Measurements from ENCODE around the gene ZNF462.
"Not testable (repeated sequence)": the region's sequence is repeated elsewhere in the genome, so short reads cannot be mapped to it uniquely, and the experiment has no call there.

The ZNF462 gene

DNA sequence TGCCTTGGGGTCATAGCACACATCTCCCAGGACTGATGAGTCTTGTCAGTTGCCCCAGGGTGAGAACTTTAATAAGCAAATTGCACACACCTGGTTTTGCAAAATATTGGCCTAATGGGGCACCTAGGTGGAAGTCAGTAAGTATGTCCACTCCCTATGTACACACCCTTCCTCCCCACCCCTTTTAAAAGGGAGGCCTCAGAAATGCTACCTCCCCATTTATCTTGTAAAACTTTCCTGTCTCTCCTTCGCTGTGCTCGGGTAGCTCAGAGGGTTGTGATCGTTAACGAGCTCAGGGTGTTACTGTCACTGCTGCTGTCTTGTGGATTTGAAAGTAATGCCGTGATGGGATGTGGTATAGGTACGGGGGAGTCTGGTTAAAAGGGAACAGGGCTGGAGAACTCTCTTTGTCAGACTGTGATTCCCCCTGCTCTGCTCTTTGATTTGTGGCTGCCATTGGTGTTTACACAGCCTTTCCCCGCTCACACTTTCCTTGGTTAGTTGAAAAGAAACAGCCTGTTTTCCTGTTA lies 26.2 kb downstream of the ZNF462 start:
- no peak for DNase-seq

DNA sequence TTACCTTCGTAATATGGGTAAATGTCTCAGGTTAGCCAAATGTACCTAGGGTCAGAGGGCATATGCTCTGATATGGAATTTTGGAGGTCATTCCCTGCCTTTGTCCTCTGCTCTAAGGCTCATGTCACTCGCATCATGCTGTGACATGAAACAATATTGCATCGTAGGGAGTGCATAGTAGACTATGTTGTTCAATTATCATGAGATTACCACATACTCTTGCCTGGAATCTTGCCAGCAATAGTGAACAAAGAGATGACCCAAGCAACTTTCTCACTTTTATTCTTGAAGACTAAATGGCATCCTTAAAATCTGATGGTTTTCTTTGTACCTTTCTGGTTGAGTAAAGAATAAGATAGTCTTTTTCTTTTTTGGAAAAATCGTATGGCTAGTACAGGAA lies 27.6 kb downstream of the ZNF462 start:
- no peak for DNase-seq

DNA sequence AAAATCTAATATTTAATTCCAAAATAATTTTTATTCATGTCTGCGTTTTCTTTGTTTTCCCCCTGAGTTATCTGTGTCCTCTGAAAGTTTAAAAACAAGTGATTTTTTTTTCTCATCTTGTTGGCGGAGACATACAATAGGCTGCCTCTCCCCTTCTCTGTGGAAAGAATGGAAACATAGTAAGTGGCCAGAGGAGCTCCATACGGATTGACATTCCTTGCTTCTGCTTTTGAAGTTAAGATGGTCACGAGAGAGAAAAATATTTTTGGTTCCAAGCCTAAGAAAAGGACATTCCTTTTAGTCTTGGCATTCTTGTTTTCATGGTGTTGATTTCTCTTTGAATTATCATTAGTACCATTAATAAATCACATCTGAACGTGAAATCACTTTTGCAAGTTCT lies 28.3 kb downstream of the ZNF462 start:
- no peak for DNase-seq

DNA sequence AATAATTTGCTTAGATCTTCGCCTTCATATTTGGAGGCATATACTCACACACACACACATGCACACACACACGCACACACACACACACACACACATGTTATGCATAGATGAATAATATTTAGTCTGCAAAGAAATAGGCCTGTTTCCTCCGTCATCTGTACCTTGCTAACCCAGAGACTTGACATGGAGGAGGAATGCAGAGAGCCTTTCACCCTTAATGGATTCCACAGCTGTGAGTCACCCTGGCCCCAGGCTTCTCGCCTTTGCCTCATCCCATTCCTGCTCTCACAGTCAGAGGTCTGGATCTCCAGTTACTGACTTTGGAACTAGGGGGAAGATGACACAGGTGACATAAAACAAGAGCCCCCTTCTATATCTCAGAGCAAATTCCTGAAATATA lies 29.7 kb downstream of the ZNF462 start:
- no peak for DNase-seq

DNA sequence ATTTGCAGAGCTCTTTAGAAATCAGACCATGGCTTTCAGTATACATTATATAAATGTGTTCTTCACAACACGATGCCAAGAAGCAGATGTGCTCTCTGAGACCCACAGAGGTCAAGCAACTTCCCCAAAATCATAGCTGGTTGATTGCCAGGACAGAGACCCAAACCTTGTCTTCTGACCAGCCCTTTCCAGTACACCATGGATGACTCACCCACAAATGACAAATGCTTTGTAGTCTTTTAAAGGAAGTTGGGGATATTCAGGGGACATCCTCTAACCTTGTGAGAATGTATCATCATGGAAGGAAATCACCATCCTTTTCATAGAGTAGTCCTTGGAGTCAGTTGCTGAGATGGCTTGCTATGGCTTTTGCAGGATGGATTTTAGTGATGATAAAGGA lies 30.1 kb downstream of the ZNF462 start:
- DNase-seq: no peak

DNA sequence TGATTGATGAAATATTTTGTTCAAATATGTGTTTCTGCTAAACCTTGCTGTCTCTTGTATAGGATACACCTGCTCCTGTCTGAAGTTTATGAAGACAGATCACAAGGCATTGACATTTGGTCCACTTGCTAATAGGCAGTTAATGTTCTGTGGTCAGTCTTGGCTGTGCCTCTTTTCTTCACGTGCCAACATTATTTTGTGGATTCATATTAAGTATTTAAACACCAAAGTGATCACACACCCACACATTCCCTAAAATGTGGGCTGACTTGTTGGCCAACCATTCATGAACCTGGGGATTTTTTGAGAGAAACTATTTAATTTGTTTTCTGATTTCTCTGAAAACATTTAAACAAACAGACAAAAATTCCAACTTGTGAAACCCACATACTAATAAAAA lies 33.7 kb downstream of the ZNF462 start:
- no peak for DNase-seq

DNA sequence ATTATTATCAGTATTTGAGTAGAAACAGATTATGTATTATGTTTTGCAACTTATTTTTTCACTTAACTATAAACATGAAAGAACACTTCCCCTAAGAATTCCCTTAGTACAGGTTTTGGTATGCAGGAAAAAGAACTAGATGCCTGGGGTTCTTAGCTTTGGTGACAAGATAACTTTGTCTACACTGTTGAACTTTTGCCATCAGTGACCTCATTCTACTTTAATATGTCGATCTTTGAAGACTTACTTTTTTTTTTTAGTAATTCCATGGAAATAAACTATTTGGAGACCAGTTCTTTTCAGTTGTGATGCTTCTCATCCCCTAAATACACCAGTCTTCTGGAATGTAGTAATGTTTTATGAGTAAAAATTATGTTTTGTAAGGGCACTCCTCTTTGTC lies 34.3 kb downstream of the ZNF462 start:
- DNase-seq: no peak

DNA sequence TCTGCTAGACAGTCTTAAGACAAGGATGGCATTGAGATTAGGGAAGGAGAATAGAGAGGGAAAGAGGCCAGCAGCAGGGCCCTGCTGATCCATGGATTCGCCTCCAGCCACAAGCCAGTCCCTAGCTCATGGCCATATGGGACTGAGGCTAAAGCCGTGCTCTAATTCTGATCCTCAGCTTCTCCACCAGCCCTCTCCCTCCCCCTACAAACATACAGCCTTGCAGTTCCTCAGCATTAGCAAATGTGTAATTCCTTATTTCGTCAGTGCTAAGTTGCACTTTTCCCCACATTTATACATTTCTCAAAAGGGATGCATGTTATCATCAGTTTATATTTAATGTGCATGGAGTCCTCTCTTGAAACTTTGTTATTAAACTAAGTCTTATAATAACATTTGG lies 34.8 kb downstream of the ZNF462 start:
- DNase-seq: no peak

DNA sequence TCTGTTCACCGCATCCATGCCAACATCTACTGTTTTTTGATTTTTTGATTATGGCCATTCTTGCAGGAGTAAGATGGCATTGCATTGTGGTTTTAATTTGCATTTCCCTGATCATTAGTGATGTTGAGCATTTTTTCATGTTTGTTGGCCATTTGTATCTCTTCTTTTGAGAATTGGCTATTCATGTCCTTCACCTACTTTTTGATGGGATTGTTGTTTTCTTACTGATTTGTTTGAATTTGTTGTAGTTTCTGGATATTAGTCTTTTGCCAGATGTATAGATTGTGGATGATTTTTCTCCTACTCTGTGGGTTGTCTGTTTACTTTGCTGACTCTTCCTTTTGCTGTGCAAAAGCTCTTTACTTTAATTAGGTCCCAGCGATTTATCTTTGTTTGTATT lies 37.6 kb downstream of the ZNF462 start:
- DNase-seq: not testable (repeated sequence)

DNA sequence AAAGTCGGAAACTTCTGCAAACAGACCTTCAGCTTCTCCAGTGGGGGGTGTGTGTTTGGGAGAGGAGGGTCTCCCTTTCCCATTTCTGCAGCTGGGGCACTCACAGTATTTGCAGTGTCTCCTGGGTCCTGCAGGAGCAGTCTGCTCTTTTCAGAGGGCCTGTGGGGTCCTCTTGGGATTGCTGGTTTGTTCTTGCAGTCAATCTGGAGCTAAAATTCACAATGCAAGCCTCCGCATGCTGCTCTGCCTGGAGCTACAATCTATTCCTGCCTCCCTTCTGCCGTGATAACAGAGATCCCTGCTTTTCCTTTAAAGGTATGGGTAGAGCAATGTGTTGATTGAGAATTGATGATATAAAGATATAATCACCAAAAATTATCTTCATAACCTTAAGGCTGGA lies 43.2 kb downstream of the ZNF462 start:
- no peak for DNase-seq

DNA sequence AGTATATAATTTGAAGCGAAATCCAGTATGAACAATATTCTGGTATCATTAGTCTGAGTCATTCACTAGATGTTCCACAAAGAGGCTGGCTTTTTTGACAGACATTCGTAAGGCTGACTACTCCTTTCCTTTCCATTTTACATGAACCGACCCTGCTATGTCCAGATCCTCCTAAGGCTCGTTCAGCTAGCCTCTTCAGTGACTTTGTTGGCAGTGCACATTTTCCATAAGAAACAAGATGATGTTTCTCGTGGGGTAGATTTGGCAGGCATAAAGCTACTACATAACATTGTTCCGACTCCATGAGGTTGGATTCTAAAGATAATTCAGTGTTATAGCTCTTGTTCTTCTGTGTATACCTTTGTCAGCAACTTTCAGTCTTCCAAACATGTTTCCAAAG lies 49.0 kb downstream of the ZNF462 start:
- DNase-seq: no peak

DNA sequence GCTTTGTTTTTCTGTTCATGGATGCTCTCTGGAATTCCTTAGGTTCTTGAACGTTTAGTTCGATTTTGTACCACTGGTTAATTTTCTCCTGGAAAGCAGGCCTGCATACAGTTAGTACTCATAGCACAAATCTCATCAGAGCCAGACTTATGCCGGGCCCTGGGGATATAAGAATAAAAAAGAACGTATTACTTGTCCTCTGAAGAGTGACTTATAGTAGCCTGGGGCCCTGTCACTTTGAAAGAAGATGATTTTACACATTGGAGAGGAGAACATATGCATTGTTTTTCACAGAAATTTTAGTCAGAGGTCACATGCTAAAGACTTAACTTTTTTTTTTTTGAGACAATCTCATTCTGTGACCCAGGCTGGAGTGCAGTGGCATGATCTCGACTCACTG lies 50.3 kb downstream of the ZNF462 start:
- DNase-seq: no peak

DNA sequence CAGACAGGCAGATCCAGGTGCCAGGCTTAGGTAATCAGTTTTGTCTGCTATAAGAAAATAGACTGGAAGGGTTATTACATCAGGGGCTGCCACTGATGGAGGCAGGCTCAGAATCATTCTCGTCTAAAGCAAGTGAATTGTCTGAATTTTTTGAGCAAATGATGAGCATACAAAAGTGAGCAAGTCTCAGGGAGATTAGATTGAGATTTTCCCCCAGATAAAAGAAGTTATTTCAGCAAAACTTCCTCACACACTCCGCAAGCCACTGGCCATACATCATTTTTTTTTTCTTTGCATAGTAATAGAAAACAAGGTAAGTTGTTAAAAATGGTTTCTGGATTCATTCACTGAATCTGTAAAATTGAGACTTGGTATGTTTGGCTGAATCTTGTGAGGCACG lies 52.9 kb downstream of the ZNF462 start:
- DNase-seq: no peak

DNA sequence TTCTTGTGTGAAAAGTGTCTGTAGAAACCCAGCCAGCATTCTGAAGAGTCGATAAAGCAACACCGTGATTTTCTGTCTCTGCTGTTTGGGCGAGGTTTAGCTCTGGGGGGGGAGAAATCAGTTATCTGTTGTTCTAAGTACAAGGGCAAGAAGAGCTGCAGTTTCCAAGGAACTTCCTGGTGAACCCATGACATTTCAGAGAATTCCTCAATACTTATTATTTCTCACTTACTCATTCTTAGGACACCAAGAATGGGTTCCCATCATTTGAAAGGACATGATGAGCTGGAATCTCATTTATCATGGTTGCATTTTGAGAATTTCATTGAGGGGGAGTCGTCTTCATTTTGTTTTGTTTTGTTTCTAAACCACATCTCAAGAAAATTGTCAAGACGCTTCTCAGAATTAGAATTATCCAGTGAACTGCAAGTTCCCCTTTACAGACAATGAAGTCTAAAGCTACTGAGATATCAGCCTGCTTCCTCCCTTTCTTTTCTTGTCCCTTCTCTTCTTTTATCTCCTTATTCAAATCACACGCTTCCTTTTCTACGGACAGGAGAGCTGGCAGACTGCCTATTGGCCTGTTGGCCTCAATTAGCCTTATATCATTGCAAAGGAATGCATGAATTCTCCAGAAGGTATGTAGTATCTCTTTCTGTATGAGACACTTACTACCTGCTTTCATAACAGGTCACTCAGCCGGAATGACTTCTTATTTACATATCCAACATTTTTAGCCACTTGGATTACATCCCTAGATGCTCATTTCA lies 53.7 kb downstream of the ZNF462 start:
- DNase-seq: no peak

DNA sequence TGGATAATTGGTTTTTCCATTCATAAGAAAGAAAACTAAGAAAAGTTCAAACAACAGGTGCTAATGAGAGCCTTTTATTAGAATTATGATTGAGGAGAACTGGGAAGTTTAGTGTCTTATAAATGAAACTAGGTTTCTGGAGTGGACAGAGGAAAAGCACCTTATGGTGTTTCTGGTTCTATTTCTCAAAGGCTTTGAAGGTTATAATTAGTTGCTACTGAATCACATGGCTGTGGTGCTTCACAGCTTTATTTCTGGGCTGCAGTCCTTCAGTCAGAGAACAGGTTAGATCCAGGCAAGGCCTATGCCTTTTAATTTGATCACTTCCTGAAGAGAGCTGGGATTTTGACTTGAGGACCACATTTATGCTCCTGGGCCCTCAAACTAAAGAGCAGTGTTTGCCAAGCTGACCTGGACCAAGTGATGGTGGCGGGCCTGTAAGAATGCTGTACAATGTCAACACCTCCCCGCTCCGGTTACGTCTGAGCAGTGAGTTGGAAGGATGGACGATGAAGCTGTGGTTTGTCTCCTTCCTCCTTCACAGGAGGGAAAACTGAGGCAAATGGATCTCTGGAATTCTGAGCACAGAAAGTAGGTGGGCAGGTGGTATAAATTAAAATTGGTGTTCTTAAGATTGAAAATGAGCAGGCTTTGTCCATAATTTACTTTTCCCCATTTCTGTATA lies 56.0 kb downstream of the ZNF462 start:
- DNase-seq: no peak

DNA sequence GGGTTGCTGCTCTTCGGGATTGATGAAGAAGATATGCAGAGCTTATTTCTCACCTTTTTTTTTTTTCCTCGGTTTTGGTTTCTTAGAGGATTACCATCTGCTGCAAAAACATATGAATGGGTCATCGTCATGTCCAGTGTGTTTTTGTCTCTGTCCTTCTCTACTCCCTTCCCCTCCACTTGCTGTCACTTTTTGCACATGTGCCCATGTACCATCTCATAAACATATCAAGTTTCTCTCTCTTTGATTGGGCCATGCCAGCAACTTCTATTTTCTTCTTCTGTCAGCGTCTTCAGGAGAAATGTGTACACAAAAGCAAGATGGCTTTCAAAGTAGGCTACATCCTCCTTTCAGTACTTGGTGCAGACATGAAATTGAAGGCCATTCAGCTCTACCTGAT lies 57.1 kb downstream of the ZNF462 start:
- DNase-seq: no peak

DNA sequence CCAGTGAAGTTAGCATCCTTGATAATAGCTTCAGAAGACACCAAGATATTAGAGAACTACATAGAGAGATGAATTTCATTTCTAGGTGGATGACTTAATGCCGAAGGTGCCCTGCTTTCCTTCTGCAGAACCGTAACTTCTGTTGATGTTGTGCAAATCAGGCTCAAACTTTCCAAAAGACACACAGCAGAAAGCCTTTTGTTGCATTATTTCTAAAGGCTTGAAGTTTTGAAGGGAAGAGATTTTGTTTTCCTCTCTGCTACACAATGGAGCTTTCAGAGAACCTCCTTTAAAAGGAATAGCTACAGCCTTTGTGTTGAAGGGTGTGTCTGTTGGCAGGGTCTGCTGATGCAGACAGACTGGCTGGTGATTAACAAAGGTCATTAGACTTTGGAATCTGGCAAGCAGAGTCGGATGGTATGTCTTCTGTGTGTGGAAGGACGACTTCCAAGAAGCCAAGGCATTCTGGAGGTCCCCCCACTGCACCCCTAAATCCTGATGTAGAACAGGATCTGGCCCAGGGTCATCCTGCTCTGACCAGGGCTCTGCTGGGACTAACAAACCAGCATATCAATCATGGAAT lies 57.8 kb downstream of the ZNF462 start:
- DNase-seq: no peak

DNA sequence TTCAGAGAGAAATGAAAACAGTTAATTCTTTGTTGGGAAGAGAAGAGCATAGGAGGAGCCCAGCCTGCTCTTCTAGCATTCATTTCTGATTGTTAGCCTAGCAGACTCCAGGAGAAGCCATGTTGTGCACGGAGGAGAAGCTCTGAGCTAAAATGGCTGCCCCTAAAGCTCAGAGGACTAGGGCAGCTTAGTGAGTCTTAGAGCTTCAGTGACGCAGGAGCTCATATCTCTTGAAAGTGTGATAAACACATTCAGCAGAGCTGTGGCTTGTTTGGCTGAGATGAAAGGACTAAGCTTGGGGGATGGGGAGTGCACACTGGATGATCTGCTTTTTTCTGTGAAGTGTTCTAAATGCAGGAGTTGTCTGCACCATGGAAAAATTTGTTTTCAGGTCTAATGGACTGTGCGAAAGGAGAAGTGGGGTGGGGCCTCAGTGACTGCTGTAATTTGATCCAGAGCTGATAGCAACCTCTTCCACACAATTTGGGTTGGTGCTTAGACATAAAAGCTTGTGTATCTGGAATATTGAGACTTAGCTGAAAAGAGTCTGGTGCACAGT lies 58.5 kb downstream of the ZNF462 start:
- DNase-seq: no peak

DNA sequence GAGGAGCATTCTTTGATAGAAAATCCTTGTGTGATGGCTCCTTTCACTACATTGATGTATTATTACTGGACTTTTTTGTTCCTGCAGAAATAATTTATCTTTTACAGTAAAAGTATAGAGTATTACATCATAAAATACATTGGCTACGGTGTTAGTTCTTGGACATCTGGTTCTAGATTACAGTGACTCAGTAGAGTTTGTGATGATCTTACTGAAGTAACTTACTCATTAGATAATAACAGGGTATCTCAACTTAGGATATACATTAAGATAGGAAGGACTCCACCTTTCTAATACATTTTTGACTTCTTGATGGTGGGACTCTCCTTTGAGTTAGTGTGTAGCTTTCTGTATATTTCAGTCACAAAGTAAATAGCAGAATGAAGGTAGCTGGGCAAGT lies 59.1 kb downstream of the ZNF462 start:
- DNase-seq: no peak

DNA sequence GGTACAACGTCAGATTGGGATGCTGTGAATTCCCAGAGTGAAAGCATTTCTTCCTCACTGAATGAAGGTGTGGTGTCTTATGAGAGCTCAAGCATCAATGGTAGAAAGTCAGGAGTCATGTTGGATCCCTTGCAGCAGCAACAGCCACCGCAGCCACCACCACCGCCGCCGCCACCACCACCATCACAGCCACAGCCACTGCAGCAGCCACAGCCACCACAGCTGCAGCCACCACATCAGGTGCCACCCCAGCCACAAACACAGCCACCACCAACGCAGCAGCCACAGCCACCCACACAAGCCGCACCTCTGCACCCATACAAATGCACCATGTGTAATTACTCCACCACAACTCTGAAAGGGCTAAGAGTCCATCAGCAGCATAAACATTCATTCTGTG lies 62.4 kb downstream of the ZNF462 start:
- DNase-seq: no peak

DNA sequence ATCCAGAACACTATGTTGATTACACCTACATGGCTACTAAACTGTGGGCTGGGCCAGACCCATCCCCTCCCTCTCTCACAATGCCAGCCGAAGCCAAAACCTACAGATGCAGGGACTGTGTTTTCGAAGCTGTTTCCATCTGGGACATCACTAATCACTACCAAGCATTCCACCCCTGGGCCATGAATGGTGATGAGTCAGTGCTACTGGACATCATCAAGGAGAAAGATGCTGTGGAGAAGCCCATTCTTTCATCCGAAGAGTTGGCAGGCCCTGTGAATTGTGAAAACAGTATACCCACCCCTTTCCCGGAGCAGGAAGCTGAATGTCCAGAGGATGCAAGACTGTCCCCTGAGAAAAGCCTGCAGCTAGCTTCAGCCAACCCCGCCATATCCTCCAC lies 65.0 kb downstream of the ZNF462 start:
- no peak for DNase-seq

DNA sequence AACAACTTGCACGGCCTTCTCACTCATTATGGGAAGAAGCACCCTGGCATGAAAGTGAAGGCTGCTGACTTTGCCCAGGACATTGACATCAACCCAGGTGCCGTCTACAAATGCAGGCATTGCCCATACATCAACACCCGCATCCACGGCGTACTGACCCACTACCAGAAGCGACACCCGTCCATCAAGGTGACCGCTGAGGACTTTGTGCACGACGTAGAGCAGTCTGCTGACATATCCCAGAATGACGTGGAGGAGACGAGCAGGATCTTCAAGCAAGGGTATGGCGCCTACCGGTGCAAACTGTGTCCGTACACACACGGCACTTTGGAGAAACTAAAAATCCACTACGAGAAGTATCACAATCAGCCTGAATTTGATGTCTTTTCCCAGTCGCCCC lies 65.4 kb downstream of the ZNF462 start:
- DNase-seq: no peak

DNA sequence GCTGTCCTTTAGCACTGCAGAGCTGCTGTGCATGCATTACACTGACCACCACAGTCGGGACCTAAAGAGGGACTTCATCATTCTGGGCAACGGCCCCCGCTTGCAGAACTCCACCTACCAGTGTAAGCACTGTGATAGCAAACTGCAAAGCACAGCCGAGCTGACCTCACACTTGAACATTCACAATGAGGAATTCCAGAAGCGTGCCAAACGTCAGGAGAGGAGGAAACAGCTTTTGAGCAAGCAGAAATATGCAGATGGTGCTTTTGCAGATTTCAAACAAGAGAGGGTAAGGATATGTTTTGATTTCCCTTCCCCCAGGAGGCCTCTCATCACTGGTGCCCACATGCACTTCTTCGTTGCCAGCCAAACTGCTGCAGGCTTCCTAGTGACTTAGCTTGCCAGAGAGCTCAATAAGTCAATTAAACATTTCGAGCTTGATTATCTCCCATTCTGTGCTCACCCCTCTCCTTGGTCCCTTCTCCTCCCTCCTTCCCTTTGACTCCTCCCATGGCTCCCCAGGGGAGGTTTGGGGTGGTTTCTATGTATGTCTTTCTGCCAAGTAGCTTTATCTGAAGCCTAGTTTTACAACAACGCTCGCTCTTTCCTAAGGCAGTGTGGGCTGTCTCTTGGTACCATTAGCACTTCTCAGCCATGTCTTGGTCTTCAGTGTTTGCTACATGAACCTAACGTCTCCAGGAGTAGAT lies 66.7 kb downstream of the ZNF462 start:
- peak; percentile 69 for DNase-seq
